Head of caudate nucleus (tissue), 42 donors: ENCODE data around the gene BICRAL.
"Not testable (repeated sequence)": the region's sequence is repeated elsewhere in the genome, so short reads cannot be mapped to it uniquely, and the experiment has no call there.

Experiments
- DNase-seq, 42 donors: peaks; one replicate each; pipeline versions ENCODE4 v3.0.0 to v3.0.0-alpha.2; 2020 to 2021; ENCODE audit warnings: mixed read lengths in 7 of 42
- intact Hi-C: fragments of 100-400 bp; cut with DNase I; formaldehyde crosslinking; loops from one replicate; pipeline ENCODE4 v1.15.0; 2022

The BICRAL gene

GRCh38 chr6:42781796-42782688 lies at the start of gene BICRAL:
TSS of gene BICRAL (plus strand) at chr6:42782052. CDS start at chr6:42822023, 39,971 bp downstream.
- intact Hi-C loops = loop anchor here (2.0 to 10.0 kb wide), 3 partner anchors 35 to 95 kb away; partner anchors contain the start of genes PRPH2, RPL7L1 and TBCC
- DNase-seq = peak in 41 of 42 donors; percentile 2 to 77 (median 42)

GRCh38 chr6:42733867-42734481 lies 47.9 kb upstream of the BICRAL start:
- DNase-seq, intact Hi-C loops: not testable (repeated sequence)

GRCh38 chr6:42735976-42736375 lies 45.9 kb upstream of the BICRAL start:
- intact Hi-C loops = no loop called here
- DNase-seq = no peak

GRCh38 chr6:42740725-42741124 lies 41.1 kb upstream of the BICRAL start:
- DNase-seq = no peak
- intact Hi-C loops = no loop called here

GRCh38 chr6:42742116-42742894 lies 39.5 kb upstream of the BICRAL start:
- intact Hi-C loops = no loop called here
- no peak for DNase-seq

GRCh38 chr6:42744351-42744893 lies 37.4 kb upstream of the BICRAL start:
- intact Hi-C loops = no loop called here
- DNase-seq = peak in 12 of 42 donors; percentile 6 to 37 (median 22)

- peak in 32 of 42 donors; percentile 6 to 49 (median 22) for DNase-seq
- intact Hi-C loops = no loop called here
These were observed 36.7 kb upstream of the BICRAL start for GRCh38 chr6:42745083-42745639.

- intact Hi-C loops = loop anchor here (2.0 kb wide), 1 partner anchor 37 kb away; the partner anchor contains the start of gene BICRAL
- peak; percentile 90 to 99 (median 98) for DNase-seq
These were observed 36.0 kb upstream of the BICRAL start, which contains the start of gene TBCC for GRCh38 chr6:42745640-42746462. TSS of gene TBCC (minus strand) at chr6:42746103. CDS start at chr6:42746073, 30 bp downstream.

GRCh38 chr6:42746463-42747391 lies 35.1 kb upstream of the BICRAL start:
- DNase-seq = peak; percentile 58 to 91 (median 79)
- intact Hi-C loops = loop anchor here (2.0 kb wide), 1 partner anchor 36 kb away; the partner anchor contains the start of gene BICRAL

- intact Hi-C loops = no loop called here
- DNase-seq = peak in 1 of 42 donors; percentile 8
These were observed 33.5 kb upstream of the BICRAL start for GRCh38 chr6:42748203-42748898.

- no peak for DNase-seq
- intact Hi-C loops = no loop called here
These were observed 30.8 kb upstream of the BICRAL start for GRCh38 chr6:42751055-42751454.

- intact Hi-C loops = no loop called here
- no peak for DNase-seq
These were observed 27.1 kb upstream of the BICRAL start for GRCh38 chr6:42754759-42755158.

- intact Hi-C loops = no loop called here
These were observed 25.1 kb upstream of the BICRAL start for GRCh38 chr6:42756722-42757121.

GRCh38 chr6:42758756-42759430 lies 23.0 kb upstream of the BICRAL start:
- intact Hi-C loops = no loop called here
- DNase-seq = no peak

More at GRCh38 chr6:42756722-42757121, 25.1 kb upstream of the BICRAL start:
- peak in 14 of 42 donors; percentile 2 to 54 (median 21) for DNase-seq

GRCh38 chr6:42761287-42762067 lies 20.4 kb upstream of the BICRAL start:
- intact Hi-C loops = no loop called here
- DNase-seq = no peak
